HG02938 (cell line): ENCODE measurements around the gene AOX1.
"Not testable (repeated sequence)": the region's sequence is repeated elsewhere in the genome, so short reads cannot be mapped to it uniquely, and the experiment has no call there.

Source experiments
- ATAC-seq: cut with Tn5 transposase; IDR thresholded peaks from one replicate; pipeline ENCODE4 v1.9.1; 2021; ENCODE audit warnings: mild to moderate bottlenecking, moderate library complexity; ENCODE audit not compliant: unreplicated experiment

AOX1 gene

DNA sequence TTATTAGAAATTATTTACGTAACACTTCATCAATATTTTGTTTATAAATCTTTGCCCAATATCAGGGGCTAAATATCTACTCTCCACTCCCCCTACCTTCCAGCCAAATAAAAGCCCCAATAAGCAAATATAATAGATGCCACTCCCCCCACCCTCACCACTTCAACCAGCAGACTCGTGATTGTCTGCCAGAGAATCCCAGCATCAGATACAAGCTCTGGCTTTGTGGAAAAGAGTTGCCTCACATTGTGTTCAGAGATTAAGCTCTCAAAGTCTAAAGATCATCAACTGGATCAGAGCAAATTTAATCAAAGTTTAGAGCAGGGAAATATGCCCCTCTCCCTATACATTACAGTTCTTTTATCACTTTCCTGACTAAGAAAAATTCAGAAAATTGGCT lies 39.5 kb downstream of the AOX1 start:
- ATAC-seq = no peak

GRCh38 chr2:200625958-200626363 lies 40.1 kb downstream of the AOX1 start:
- no peak for ATAC-seq

DNA sequence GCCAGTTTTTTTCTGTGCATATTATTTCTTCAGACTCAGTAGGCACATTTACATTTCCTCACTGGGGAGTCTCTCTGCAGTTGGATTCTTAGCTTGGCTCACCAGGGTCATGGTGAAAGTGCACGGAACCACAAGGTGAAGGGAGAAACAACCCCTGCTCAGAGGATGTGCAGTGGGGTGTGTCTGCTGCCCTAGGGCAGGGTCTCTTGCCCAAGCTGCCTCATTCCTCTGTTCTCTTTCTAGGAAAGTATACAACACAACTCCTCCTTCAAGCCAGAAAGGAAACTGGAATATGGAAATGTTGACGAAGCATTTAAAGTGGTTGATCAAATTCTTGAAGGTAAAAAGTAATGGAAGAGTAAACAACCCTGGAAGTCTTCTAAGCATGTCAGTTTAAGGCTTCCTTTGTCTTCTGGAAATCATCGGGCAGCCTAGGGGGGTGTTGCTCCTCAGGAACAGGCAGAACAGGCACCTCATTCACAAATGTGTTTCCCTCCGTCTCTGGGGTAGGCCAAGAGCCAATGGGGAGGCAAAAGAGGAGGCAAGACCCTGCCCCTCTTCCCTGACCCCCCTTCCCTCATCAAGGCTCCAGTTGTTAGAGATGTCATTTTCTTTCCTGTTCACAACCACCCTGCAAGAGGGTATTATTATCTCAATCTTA lies 41.4 kb downstream of the AOX1 start:
- ATAC-seq = no peak

GRCh38 chr2:200628461-200628860 lies 42.6 kb downstream of the AOX1 start:
- not testable (repeated sequence) for ATAC-seq

DNA sequence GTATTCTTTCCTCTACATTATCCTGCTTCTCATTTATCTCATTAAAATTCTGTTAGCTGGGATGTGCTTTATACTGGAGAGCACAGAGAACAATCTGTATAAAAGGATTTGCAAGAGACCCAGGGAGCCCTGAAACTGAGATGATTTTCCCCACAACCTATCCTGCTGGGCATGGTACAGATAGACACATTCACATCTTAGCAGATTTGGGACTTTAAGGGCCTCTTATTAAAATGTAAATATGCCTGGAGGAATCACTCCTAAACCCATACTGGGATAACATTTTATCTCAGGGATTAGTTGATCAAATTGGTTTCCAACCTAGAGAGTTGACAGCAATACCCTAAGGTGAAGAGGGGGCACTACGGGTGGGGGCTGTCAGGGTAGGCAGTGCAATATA lies 45.5 kb downstream of the AOX1 start:
- no peak for ATAC-seq

- ATAC-seq = no peak
Measured at GRCh38 chr2:200634231-200634964, 48.6 kb downstream of the AOX1 start.

DNA sequence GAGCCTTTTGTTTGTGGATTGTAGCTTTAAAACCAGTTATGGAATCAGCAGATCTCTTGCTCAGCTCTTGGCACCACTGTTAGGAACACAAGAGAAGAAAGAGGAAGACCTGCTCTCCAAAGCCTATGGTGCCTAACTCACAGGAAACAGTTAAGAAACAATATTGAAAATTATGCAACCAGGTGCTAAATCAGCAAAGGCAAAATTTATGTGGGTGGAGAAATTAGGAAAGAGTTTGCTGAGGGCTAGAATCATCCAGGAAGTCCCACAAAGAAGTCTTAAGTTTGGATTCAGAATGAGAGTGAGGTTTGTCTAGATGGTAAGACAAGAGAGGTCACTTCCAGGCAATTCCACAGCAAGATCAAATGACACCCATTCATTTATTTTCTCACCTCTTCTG lies 49.4 kb downstream of the AOX1 start:
- ATAC-seq = no peak

DNA sequence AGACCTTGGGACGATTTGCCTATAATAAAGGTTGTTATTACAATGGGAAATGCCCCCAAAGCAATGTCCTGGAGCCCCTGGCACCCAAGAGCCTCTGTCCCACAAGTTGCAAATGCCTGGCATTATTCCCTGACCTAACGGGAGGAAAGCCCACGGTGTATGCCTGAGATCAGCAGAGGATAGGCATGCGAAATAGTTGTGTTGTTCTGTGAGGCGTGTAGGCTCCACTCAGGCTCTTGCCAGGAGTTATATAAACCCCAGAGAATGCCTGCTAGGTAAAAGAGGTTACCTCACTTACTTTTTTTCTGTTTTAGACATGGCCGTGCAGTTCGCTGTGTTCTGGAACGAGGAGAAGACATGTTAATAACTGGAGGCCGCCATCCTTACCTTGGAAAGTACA lies 52.1 kb downstream of the AOX1 start:
- ATAC-seq = no peak

GRCh38 chr2:200640176-200640575 lies 54.4 kb downstream of the AOX1 start:
- no peak for ATAC-seq

GRCh38 chr2:200640901-200641300 lies 55.1 kb downstream of the AOX1 start:
- ATAC-seq = no peak

DNA sequence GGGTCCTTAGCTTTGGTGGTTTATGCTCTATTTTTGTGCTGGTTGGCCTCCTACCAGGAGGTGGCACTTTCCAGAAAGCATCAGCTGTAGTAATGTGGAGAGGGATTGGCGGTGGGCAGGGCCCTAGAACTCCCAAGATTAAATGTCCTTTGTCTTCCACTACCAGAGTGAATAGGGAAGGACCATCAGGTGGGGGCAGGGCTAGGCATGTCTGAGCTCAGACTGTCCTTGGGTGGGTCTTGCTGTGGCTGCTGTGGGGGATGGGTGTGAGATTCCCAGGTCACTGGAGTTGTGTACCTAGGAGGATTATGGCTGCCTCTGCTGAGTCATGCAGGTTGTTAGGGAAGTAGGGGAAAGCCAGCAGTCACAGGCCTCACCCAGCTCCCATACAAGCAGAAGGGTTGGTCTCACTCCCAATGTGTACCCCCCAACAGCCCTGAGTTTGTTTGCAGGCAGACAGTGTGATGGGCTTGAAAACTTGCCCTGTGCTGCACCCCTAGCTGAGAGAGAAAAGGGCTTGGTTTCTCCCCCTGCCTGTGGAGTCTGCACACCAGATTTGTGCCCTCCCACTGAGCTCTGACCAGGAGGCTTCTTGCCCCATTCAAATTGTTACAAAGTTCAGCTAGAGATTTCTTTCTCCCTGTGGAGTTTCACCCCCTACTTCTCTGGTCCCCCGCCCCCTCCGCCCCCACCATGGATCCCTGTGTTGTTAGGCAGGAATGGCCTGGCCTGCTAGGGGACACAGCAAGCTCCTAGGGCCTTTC lies 62.9 kb downstream of the AOX1 start:
- not testable (repeated sequence) for ATAC-seq

GRCh38 chr2:200649724-200650123 lies 63.9 kb downstream of the AOX1 start:
- ATAC-seq = no peak

- no peak for ATAC-seq
Measured at GRCh38 chr2:200650195-200650594, 64.4 kb downstream of the AOX1 start.

DNA sequence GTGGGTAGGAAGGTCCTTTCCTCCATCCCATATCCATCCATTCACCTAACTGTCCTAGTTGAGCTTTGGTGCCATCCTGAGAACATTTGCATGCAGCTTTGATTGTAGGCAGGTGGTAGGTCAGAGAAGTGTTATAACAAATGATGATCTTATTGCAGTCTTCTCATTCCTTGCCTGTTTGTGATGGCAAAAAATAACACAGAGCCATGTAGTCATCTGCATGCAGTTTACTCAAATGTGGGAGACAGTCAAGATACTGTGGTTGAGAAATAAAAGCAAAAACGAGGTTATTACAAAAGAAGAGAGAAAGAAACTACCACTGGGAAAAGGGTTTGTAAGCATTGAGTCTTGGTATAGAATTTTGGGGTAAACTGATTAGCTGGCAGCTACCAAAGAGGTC lies 66.3 kb downstream of the AOX1 start:
- no peak for ATAC-seq

- ATAC-seq = no peak
Measured at GRCh38 chr2:200653021-200653420, 67.2 kb downstream of the AOX1 start.

- ATAC-seq = no peak
Measured at GRCh38 chr2:200654823-200655222, 69.0 kb downstream of the AOX1 start.

- no peak for ATAC-seq
Measured at GRCh38 chr2:200655918-200656580, 70.2 kb downstream of the AOX1 start.

DNA sequence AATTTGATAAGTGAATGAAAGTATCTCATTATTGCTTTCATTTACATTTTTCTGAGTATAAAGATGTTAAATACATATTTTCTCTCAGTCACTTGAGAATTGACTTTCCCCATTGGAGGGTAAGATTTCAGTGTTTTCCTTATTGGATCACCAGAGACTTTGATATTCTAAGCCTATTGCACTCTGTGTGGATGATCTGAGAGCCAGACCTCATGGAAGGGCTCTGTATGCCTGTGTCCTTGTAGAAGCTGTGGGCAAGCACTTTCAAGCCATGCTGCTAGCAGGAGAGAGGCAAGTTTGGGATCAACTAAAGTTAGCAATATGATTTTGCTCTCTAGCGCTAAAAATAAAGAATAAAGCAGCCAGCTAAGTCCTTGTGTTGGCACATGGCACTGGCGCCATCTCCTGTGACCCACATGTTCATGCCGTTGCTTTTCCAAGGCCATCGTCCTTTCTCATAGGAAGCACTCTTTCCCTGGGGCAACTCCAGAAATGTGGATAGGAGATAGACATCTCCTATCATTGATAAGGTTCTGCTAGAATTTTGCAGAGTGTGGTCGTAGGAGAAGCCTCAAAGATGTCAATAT lies 72.6 kb downstream of the AOX1 start:
- ATAC-seq = no peak

DNA sequence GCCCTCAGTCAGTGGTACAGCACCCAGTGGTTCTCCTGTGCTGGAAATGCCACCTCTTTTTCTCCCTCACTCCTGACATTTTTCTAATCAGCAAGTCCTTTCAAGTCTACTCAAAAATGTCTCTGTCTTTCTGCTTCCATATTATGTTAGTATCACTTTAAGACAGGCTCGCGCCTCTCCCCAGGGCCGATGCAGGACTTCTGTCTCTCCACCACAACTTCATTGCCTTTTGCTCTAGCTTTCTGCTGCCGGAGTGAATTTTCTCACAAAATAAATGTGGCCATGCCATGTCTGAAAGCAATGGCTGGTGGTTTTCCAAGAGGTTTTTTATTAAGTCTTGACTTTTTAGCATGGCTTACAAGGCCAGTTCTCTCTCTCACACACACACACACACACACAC lies 73.6 kb downstream of the AOX1 start:
- ATAC-seq = no peak

- ATAC-seq = no peak
Measured at GRCh38 chr2:200661477-200661876, 75.7 kb downstream of the AOX1 start.

GRCh38 chr2:200662727-200663126 lies 76.9 kb downstream of the AOX1 start:
- no peak for ATAC-seq
